Measurements from ENCODE around the gene GFI1B. TPM values are rescaled to one million over a fixed set of nuclear protein-coding genes. Genes with fewer than 3 reads are reported as not detected.

Gene GFI1B
- polyA plus RNA-seq, 2 donors = 0.02 TPM

DNA sequence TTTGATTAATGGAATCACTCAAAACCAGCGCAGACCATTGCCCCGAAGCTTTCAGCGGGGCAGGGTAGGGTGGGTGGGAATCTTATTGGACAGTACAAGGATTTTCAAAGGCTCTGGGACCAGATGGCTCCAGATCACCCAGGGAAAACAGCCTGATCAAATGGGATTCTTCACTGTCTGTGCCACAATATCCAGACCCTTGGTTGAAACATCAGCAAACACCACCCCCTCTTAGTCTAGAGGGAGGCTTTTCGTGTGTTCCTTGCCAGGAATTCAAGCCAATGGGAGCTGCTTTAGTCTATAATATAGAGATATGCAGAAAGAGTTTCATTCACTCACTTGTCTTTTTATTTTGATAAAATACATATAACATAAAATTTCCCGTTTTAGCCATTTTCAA lies 1.7 kb downstream of the GFI1B start:
- Histone ChIP-seq H3K9me3 (ENCODE audit: control insufficient read depth in 2 of 2, insufficient read depth in 1 of 2, low read depth in 1 of 2, low read length in 1 of 2) (no peaks in the 10 kb centered on the region), H3K4me3 (ENCODE audit: low read depth in 1 of 2, low read length in 2 of 2) (no peak overlapping the region), H3K27ac (ENCODE audit: low read depth in 2 of 2, low read length in 1 of 2) (no peak overlapping the region), H3K4me1 (ENCODE audit: control insufficient read depth in 2 of 2, insufficient read depth in 2 of 2, low read length in 1 of 2) (peaks cover 0 to 3% of the 10 kb centered on the region in 2 donors), H3K27me3 (ENCODE audit: control insufficient read depth in 1 of 2, insufficient read depth in 2 of 2, low read length in 2 of 2) (peaks cover 0 to 4% of the 10 kb centered on the region in 2 donors), H3K36me3 (ENCODE audit: control insufficient read depth in 2 of 2, insufficient read depth in 2 of 2, low read length in 1 of 2) (no peaks in the 10 kb centered on the region)
- 58 to 69% methylated on average over 5 of the region's 5 CpGs for WGBS, 2 donors

DNA sequence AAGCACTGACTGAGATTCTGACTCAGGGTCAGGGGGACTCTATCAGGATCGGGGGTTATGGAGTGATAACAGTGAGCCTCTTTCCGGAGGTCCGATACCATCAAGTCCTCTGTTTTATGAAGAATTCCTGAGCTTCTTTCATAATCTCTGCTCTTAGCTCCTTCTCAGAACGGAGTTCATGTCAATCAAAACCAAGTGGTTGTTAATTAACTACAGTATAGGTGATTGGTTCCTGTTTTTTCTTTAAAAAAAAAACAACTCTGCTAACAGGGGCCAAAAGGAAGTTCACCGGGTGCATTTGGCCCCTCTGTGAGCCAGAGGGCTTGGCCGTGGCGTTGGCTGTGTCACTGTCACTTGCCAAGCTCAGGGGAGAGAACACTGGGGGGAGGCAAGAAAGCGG lies 4.0 kb downstream of the GFI1B start:
- Histone ChIP-seq H3K4me3 (ENCODE audit: low read depth in 1 of 2, low read length in 2 of 2) (no peak overlapping the region), H3K27me3 (ENCODE audit: control insufficient read depth in 1 of 2, insufficient read depth in 2 of 2, low read length in 2 of 2) (peaks cover 0 to 4% of the 10 kb centered on the region in 2 donors), H3K9me3 (ENCODE audit: control insufficient read depth in 2 of 2, insufficient read depth in 1 of 2, low read depth in 1 of 2, low read length in 1 of 2) (no peaks in the 10 kb centered on the region), H3K36me3 (ENCODE audit: control insufficient read depth in 2 of 2, insufficient read depth in 2 of 2, low read length in 1 of 2) (no peaks in the 10 kb centered on the region), H3K4me1 (ENCODE audit: control insufficient read depth in 2 of 2, insufficient read depth in 2 of 2, low read length in 1 of 2) (peaks cover 0 to 6% of the 10 kb centered on the region in 2 donors), H3K27ac (ENCODE audit: low read depth in 2 of 2, low read length in 1 of 2) (no peak overlapping the region)
- 48 to 65% methylated on average over 8 of the region's 8 CpGs for WGBS, 2 donors

DNA sequence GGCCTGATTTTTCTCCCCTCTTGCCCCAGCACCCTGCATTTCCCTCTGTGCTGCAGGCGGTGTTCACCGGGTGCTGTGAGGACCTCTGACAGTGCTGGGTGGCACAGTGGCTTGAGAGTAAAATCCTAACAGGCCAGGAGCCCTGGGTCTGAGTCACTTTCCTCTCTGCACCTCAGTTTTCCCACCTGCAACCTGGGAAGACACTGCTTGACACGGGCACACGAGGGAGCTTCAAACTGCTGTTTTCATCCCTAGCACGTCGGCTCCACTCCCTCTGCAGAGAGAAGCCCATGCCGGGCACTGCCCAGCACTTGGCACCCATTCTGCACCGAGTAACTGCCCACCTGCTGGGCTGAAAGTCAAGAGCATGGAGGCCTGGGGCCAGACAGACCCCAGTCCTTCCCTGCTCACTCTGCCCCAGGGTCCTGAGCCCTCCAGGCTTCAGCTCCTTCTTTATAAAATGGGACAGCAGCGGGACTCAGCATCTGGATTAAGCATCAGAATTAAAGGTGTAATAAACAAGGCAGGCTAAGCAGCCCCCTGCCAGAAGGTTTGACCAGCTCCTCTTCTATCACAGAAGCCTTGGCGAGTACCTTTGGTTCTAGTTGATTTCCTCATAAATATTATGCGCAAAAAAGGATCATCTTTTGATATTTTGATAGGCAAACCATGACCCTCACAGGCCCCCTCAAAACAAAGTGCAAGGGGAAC lies 5.2 kb downstream of the GFI1B start:
- Histone ChIP-seq H3K27me3 (ENCODE audit: control insufficient read depth in 1 of 2, insufficient read depth in 2 of 2, low read length in 2 of 2) (peaks cover 0 to 4% of the 10 kb centered on the region in 2 donors), H3K4me1 (ENCODE audit: control insufficient read depth in 2 of 2, insufficient read depth in 2 of 2, low read length in 1 of 2) (peaks cover 0 to 4% of the 10 kb centered on the region in 2 donors), H3K4me3 (ENCODE audit: low read depth in 1 of 2, low read length in 2 of 2) (no peak overlapping the region), H3K36me3 (ENCODE audit: control insufficient read depth in 2 of 2, insufficient read depth in 2 of 2, low read length in 1 of 2) (no peaks in the 10 kb centered on the region), H3K9me3 (ENCODE audit: control insufficient read depth in 2 of 2, insufficient read depth in 1 of 2, low read depth in 1 of 2, low read length in 1 of 2) (no peaks in the 10 kb centered on the region), H3K27ac (ENCODE audit: low read depth in 2 of 2, low read length in 1 of 2) (no peak overlapping the region)
- WGBS, 2 donors = 83 to 87% methylated on average over 11 of the region's 11 CpGs

DNA sequence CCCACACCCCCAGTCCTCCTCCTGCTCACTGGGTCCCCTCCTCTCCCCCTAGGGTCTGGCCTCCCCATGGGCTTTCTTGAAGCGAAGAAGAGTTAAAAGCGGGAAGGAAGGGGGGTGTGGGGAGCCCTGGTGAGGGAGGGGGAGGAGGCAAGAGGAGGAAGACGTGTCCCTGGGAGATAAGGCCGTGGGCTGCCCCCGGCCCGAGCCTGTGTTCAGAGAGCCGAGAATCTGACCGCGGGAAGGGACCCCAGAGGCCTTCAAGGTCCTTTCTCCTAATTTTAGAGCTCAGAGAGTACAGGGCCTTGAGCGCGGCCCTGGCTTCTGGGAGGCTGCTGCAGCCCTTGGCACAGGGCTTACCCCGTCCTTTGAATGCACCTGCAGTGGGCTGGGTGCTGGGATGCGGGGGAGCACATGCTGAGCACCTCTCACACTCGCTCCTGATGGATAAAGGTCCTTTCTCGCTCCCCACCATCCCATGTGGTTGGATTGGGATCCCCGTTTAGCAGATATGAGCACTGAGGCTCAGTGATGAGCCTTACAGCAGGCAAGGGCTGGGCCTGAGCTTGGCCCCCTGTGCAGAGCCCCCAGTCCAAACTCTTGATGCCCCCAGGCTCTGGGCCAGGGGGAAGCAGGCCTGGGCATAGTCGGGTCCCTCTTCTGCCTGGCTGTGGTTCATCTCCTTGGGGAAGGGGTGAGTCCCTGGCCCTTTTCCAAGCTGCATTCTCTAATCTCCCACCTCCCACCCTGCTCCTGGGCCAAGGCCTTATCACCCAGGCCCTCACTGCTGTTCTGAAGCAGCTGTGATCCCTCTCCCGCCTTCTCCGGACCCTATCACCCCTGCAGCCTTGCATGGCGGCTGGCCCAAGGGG lies 5.9 kb downstream of the GFI1B start:
- Histone ChIP-seq H3K4me3 (ENCODE audit: low read depth in 1 of 2, low read length in 2 of 2) (no peak overlapping the region), H3K4me1 (ENCODE audit: control insufficient read depth in 2 of 2, insufficient read depth in 2 of 2, low read length in 1 of 2) (peaks cover 0 to 4% of the 10 kb centered on the region in 2 donors), H3K27ac (ENCODE audit: low read depth in 2 of 2, low read length in 1 of 2) (no peak overlapping the region), H3K27me3 (ENCODE audit: control insufficient read depth in 1 of 2, insufficient read depth in 2 of 2, low read length in 2 of 2) (peaks cover 0 to 2% of the 10 kb centered on the region in 2 donors), H3K36me3 (ENCODE audit: control insufficient read depth in 2 of 2, insufficient read depth in 2 of 2, low read length in 1 of 2) (no peaks in the 10 kb centered on the region), H3K9me3 (ENCODE audit: control insufficient read depth in 2 of 2, insufficient read depth in 1 of 2, low read depth in 1 of 2, low read length in 1 of 2) (no peaks in the 10 kb centered on the region)
- WGBS, 2 donors = 64 to 70% methylated on average over 20 of the region's 20 CpGs

DNA sequence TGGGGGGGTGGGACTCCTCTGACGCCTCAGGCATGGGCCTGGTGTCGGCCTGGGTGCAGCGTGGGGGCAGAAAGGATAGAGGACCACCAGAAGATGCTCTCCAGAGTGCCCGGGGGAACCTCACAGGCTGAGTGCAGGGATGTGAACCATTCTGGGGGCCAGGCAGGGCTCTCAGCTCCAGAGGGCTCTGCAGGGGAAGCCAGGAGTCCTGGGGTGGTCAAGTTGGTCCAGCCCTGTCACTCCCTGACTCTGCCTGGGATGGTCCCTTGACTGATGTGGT lies 6.5 kb downstream of the GFI1B start:
- 58 to 66% methylated on average over 4 of the region's 4 CpGs for WGBS, 2 donors
- peaks cover 0 to 4% of the 10 kb centered on the region in 2 donors for H3K4me1 ChIP-seq (ENCODE audit: control insufficient read depth in 2 of 2, insufficient read depth in 2 of 2, low read length in 1 of 2)
- no peak overlapping the region for H3K4me3 ChIP-seq (ENCODE audit: low read depth in 1 of 2, low read length in 2 of 2)
- H3K27ac ChIP-seq (ENCODE audit: low read depth in 2 of 2, low read length in 1 of 2) = no peak overlapping the region
- H3K36me3 ChIP-seq (ENCODE audit: control insufficient read depth in 2 of 2, insufficient read depth in 2 of 2, low read length in 1 of 2) = no peaks in the 10 kb centered on the region
- no peaks in the 10 kb centered on the region for H3K27me3 ChIP-seq (ENCODE audit: control insufficient read depth in 1 of 2, insufficient read depth in 2 of 2, low read length in 2 of 2)
- H3K9me3 ChIP-seq (ENCODE audit: control insufficient read depth in 2 of 2, insufficient read depth in 1 of 2, low read depth in 1 of 2, low read length in 1 of 2) = no peaks in the 10 kb centered on the region

DNA sequence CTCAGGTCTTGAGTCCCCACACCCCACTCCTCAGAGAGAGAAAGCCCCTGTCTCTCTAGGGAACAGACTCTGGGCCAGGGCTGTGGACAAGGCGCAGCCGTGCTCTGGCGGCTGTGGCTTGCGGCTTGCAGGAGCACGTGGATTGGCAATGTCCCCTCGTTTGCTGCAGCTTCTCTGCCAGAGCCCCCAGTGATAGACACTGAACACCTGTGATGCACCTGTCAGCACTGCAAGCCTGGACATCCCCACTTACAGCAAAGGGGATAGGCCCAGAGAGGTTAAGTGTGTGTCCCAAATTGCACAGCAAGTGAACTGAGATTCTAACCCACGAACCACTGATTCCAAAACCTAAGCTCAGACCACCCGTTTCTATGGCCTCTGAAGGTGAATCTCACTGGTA lies 7.0 kb downstream of the GFI1B start:
- no peaks in the 10 kb centered on the region for H3K36me3 ChIP-seq (ENCODE audit: control insufficient read depth in 2 of 2, insufficient read depth in 2 of 2, low read length in 1 of 2)
- H3K27ac ChIP-seq (ENCODE audit: low read depth in 2 of 2, low read length in 1 of 2) = no peak overlapping the region
- 69 to 79% methylated on average over 8 of the region's 8 CpGs for WGBS, 2 donors
- no peak overlapping the region for H3K4me3 ChIP-seq (ENCODE audit: low read depth in 1 of 2, low read length in 2 of 2)
- no peaks in the 10 kb centered on the region for H3K27me3 ChIP-seq (ENCODE audit: control insufficient read depth in 1 of 2, insufficient read depth in 2 of 2, low read length in 2 of 2)
- no peaks in the 10 kb centered on the region for H3K9me3 ChIP-seq (ENCODE audit: control insufficient read depth in 2 of 2, insufficient read depth in 1 of 2, low read depth in 1 of 2, low read length in 1 of 2)
- H3K4me1 ChIP-seq (ENCODE audit: control insufficient read depth in 2 of 2, insufficient read depth in 2 of 2, low read length in 1 of 2) = peaks cover 0 to 4% of the 10 kb centered on the region in 2 donors

DNA sequence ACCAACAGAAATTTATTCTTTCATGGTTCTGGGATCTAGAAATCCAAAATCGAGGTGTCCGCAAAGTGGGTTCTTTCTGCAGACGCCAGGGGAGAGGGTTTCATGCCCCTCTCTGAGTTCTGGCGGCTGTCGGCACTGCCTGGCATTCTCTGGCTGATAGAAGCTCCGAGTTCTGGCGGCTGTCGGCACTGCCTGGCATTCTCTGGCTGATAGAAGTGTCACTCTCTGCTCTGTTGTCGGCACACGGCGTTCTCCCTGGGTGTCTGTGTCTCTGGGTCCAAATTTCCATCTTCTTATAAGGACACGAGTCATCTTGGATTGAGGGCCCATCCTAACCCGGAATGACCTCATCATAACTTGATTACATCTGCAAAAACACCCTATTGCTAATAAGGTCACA lies 7.6 kb downstream of the GFI1B start:
- 79 to 81% methylated on average over 13 of the region's 13 CpGs for WGBS, 2 donors
- Histone ChIP-seq H3K4me1 (ENCODE audit: control insufficient read depth in 2 of 2, insufficient read depth in 2 of 2, low read length in 1 of 2) (peaks cover 0 to 4% of the 10 kb centered on the region in 2 donors), H3K27me3 (ENCODE audit: control insufficient read depth in 1 of 2, insufficient read depth in 2 of 2, low read length in 2 of 2) (no peaks in the 10 kb centered on the region), H3K4me3 (ENCODE audit: low read depth in 1 of 2, low read length in 2 of 2) (no peak overlapping the region), H3K36me3 (ENCODE audit: control insufficient read depth in 2 of 2, insufficient read depth in 2 of 2, low read length in 1 of 2) (no peaks in the 10 kb centered on the region), H3K9me3 (ENCODE audit: control insufficient read depth in 2 of 2, insufficient read depth in 1 of 2, low read depth in 1 of 2, low read length in 1 of 2) (no peaks in the 10 kb centered on the region), H3K27ac (ENCODE audit: low read depth in 2 of 2, low read length in 1 of 2) (no peak overlapping the region)

DNA sequence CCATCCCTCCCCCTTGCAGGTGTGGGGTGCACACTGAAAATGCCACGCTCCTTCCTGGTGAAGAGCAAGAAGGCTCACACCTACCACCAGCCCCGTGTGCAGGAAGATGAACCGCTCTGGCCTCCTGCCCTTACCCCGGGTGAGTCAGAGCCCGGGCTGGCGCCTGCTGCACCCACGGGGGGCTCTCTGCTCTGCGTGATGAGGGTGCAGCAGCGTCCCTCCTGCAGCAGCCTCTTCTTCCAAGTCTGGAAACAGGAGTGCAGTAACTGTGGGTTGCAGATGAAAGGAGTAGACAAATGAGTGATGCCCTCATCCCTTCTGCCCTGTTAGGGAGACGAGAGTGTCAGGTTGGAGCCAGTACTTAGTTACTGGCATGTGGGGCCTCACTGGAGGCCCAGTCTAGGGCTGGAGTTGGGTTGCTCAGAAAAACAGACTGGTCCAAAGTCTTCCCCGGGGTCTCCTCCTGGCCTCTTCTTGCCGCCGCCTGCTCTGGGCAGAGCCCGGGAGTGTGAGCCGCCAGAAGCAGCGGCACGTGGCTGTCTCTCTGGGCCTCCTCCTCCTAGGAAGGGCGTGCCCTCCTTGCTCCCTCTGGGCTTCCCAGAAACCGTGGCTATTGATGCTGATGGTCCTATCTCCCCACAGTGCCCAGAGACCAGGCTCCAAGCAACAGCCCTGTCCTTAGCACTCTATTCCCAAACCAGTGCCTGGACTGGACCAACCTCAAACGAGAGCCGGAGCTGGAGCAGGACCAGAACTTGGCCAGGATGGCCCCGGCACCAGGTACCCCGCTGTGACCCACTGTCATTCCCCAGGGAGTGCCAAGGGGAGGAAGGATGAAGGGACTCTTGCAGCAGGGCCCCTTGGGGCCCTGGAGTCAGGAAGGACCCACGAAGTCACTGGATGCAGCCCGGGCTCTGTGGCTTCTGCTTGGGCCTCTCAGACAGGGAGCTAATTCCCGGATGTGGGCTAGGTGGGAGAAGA lies 8.4 kb downstream of the GFI1B start:
- H3K27me3 ChIP-seq (ENCODE audit: control insufficient read depth in 1 of 2, insufficient read depth in 2 of 2, low read length in 2 of 2) = no peaks in the 10 kb centered on the region
- H3K4me3 ChIP-seq (ENCODE audit: low read depth in 1 of 2, low read length in 2 of 2) = no peak overlapping the region

DNA sequence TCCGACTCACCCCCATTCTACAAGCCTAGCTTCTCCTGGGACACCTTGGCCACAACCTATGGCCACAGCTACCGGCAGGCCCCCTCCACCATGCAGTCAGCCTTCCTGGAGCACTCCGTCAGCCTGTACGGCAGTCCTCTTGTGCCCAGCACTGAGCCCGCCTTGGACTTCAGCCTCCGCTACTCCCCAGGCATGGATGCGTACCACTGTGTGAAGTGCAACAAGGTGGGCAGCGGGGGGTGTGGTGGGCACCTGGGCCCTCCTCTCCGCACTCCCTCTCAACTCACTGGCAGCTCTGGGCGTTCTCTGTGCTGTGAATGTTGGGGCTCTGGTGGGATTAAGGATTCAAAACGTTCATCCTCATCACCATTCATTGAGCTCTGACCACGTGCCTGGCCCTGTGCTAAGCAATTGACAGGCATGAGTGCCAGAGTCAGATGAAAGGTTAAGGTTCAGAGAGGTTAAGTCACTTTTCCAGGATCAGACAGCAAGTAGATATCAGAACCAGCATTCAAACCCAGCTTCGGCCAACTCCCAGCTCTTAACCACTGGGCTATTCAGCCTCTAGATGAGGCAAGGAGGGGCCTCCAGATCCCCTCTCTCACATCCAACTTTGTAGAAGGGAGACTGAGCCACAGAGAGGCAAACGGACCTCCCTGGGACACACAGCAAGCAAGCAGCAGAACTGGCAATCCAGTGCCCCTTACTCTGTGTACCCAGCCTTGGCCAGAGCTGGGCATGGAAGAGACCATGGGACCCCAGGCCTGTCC lies 9.9 kb downstream of the GFI1B start:
- Histone ChIP-seq H3K27me3 (ENCODE audit: control insufficient read depth in 1 of 2, insufficient read depth in 2 of 2, low read length in 2 of 2) (no peaks in the 10 kb centered on the region), H3K4me1 (ENCODE audit: control insufficient read depth in 2 of 2, insufficient read depth in 2 of 2, low read length in 1 of 2) (peaks cover 0 to 4% of the 10 kb centered on the region in 2 donors), H3K4me3 (ENCODE audit: low read depth in 1 of 2, low read length in 2 of 2) (no peak overlapping the region), H3K9me3 (ENCODE audit: control insufficient read depth in 2 of 2, insufficient read depth in 1 of 2, low read depth in 1 of 2, low read length in 1 of 2) (no peaks in the 10 kb centered on the region), H3K36me3 (ENCODE audit: control insufficient read depth in 2 of 2, insufficient read depth in 2 of 2, low read length in 1 of 2) (no peaks in the 10 kb centered on the region), H3K27ac (ENCODE audit: low read depth in 2 of 2, low read length in 1 of 2) (no peak overlapping the region)
- 81 to 83% methylated on average over 14 of the region's 14 CpGs for WGBS, 2 donors

More for the DNA sequence above, 8.4 kb downstream of the GFI1B start:
- WGBS, 2 donors = 39 to 54% methylated on average over 26 of the region's 26 CpGs
- no peaks in the 10 kb centered on the region for H3K9me3 ChIP-seq (ENCODE audit: control insufficient read depth in 2 of 2, insufficient read depth in 1 of 2, low read depth in 1 of 2, low read length in 1 of 2)
- H3K27ac ChIP-seq (ENCODE audit: low read depth in 2 of 2, low read length in 1 of 2) = no peak overlapping the region
- peaks cover 0 to 4% of the 10 kb centered on the region in 2 donors for H3K4me1 ChIP-seq (ENCODE audit: control insufficient read depth in 2 of 2, insufficient read depth in 2 of 2, low read length in 1 of 2)
- H3K36me3 ChIP-seq (ENCODE audit: control insufficient read depth in 2 of 2, insufficient read depth in 2 of 2, low read length in 1 of 2) = no peaks in the 10 kb centered on the region

All from esophagus (tissue), 2 donors.